OCI-LY1 (cell line): ENCODE results near the gene ACCSL.

ENCODE experiments used
- H2AFZ ChIP-seq: fragments of 200-600 bp; sonication (generic), shearing (Covaris generic); 2 replicates; pipeline ENCODE4 v1.6.0; 2014; ENCODE audit warnings: antibody characterized with exemption, mild to moderate bottlenecking, low read length
- H3F3A ChIP-seq: fragments of 200-600 bp; sonication (generic), shearing (Covaris generic); 2 replicates; pipeline ENCODE4 v1.6.0; 2014; ENCODE audit warnings: mild to moderate bottlenecking, antibody characterized with exemption, low read length, moderate library complexity; ENCODE audit not compliant: insufficient read depth
- H3K27ac ChIP-seq: fragments of 200-600 bp; sonication (generic); 2 replicates; pipeline ENCODE4 v1.5.1; 2014; ENCODE audit warnings: low read length, mixed run types, mild to moderate bottlenecking, low read depth; ENCODE audit not compliant: poor library complexity, severe bottlenecking
- H3K27me3 ChIP-seq: fragments of 200-600 bp; sonication (generic); 2 replicates; pipeline ENCODE4 v1.6.0; 2014; ENCODE audit warnings: antibody characterized with exemption, mild to moderate bottlenecking, low read length, moderate library complexity; ENCODE audit not compliant: insufficient read depth
- H3K36me3 ChIP-seq: fragments of 200-600 bp; sonication (generic); 2 replicates; pipeline ENCODE4 v1.6.1; 2014; ENCODE audit warnings: mild to moderate bottlenecking, antibody characterized with exemption, low read length, moderate library complexity, mixed read lengths; ENCODE audit not compliant: insufficient read depth
- H3K4me1 ChIP-seq: fragments of 200-600 bp; sonication (generic); 2 replicates; pipeline ENCODE4 v1.5.1; 2014; ENCODE audit warnings: mild to moderate bottlenecking, low read length, moderate library complexity; ENCODE audit not compliant: insufficient read depth, severe bottlenecking
- H3K4me2 ChIP-seq: fragments of 200-600 bp; sonication (generic), shearing (Covaris generic); 2 replicates; pipeline ENCODE4 v1.6.1; 2014; ENCODE audit warnings: low read length
- H3K4me3 ChIP-seq: fragments of 200-600 bp; sonication (generic); 2 replicates; pipeline ENCODE4 v1.5.1; 2014; ENCODE audit warnings: low read length, low read depth, mild to moderate bottlenecking, mixed read lengths; ENCODE audit not compliant: poor library complexity, severe bottlenecking
- H3K79me2 ChIP-seq: fragments of 200-600 bp; shearing (Covaris generic); 2 replicates; pipeline ENCODE4 v1.6.1; 2016; ENCODE audit warnings: mixed run types, low read length, mixed read lengths; ENCODE audit not compliant: insufficient read depth
- H3K9ac ChIP-seq: fragments of 200-600 bp; sonication (generic), shearing (Covaris generic); 2 replicates; pipeline ENCODE4 v1.6.1; 2014; ENCODE audit warnings: mild to moderate bottlenecking, low read length, mixed read lengths
- H3K9me2 ChIP-seq: fragments of 200-600 bp; sonication (generic), shearing (Covaris generic); 2 replicates; pipeline ENCODE4 v1.6.1; 2014; ENCODE audit warnings: low read depth, mild to moderate bottlenecking, low read length, mixed read lengths
- H3K9me3 ChIP-seq: fragments of 200-600 bp; shearing (Covaris generic); 2 replicates; pipeline ENCODE4 v1.6.1; 2014; ENCODE audit warnings: low read length, mixed read lengths
- H4K20me1 ChIP-seq: fragments of 200-600 bp; sonication (generic), shearing (Covaris generic); 2 replicates; pipeline ENCODE4 v1.6.0; 2016; ENCODE audit warnings: mild to moderate bottlenecking, low read length; ENCODE audit not compliant: insufficient read depth
- CTCF ChIP-seq: fragments of 200-600 bp; sonication (generic), shearing (Covaris generic); IDR thresholded peaks from 2 replicates; pipeline ENCODE4 v1.5.1; 2017; ENCODE audit warnings: mild to moderate bottlenecking, antibody characterized with exemption, low read length, moderate library complexity, mixed read lengths
- EZH2 ChIP-seq: fragments of 200-600 bp; sonication (generic), shearing (Covaris generic); IDR thresholded peaks from 2 replicates; pipeline ENCODE4 v1.8.0; 2017; ENCODE audit warnings: borderline replicate concordance, mixed run types, mild to moderate bottlenecking, antibody characterized with exemption, low read length, moderate library complexity, mixed read lengths

Gene ACCSL

GRCh38 chr11:44051171-44051570, 3.4 kb downstream of the ACCSL start:
- Histone ChIP-seq H3K9me3 (no peaks in the 10 kb centered on the region), H3K27me3 (peaks cover 3% of the 10 kb centered on the region; the same call in 1 of the 2 replicates), H4K20me1 (no peaks in the 10 kb centered on the region), H3K27ac (no peak overlapping the region), H3K9me2 (no peaks in the 10 kb centered on the region), H3K36me3 (no peaks in the 10 kb centered on the region), H2AFZ (no peak overlapping the region), H3F3A (no peaks in the 10 kb centered on the region), H3K4me2 (no peak overlapping the region), H3K9ac (no peak overlapping the region), H3K79me2 (no peaks in the 10 kb centered on the region), H3K4me3 (no peak overlapping the region), H3K4me1 (no peaks in the 10 kb centered on the region)
- TF ChIP-seq CTCF (no peak), EZH2 (no peak)

- Histone ChIP-seq H3K4me1 (no peaks in the 10 kb centered on the region), H3K9ac (no peak overlapping the region), H3K27ac (no peak overlapping the region), H4K20me1 (no peaks in the 10 kb centered on the region), H3K36me3 (no peaks in the 10 kb centered on the region), H3F3A (no peaks in the 10 kb centered on the region), H3K79me2 (no peaks in the 10 kb centered on the region), H2AFZ (no peak overlapping the region), H3K9me3 (no peaks in the 10 kb centered on the region), H3K27me3 (no peaks in the 10 kb centered on the region), H3K4me3 (no peak overlapping the region), H3K4me2 (no peak overlapping the region), H3K9me2 (no peaks in the 10 kb centered on the region)
- no peak for TF ChIP-seq EZH2
- no peak for TF ChIP-seq CTCF
These were observed 9.6 kb downstream of the ACCSL start for GRCh38 chr11:44057340-44057739.

GRCh38 chr11:44058275-44058674, 10.5 kb downstream of the ACCSL start:
- H3F3A ChIP-seq: no peaks in the 10 kb centered on the region
- no peaks in the 10 kb centered on the region for H3K9me3 ChIP-seq
- no peaks in the 10 kb centered on the region for H3K36me3 ChIP-seq
- no peaks in the 10 kb centered on the region for H3K79me2 ChIP-seq
- H3K4me3 ChIP-seq: no peak overlapping the region
- no peaks in the 10 kb centered on the region for H3K4me1 ChIP-seq
- H4K20me1 ChIP-seq: no peaks in the 10 kb centered on the region
- H3K4me2 ChIP-seq: no peak overlapping the region
- no peak overlapping the region for H2AFZ ChIP-seq
- H3K27ac ChIP-seq: no peak overlapping the region
- TF ChIP-seq EZH2: no peak
- no peak for TF ChIP-seq CTCF
- H3K9me2 ChIP-seq: no peaks in the 10 kb centered on the region
- no peak overlapping the region for H3K9ac ChIP-seq
- no peaks in the 10 kb centered on the region for H3K27me3 ChIP-seq
